Osteocyte (in vitro differentiated cells): Measurements from ENCODE around the gene BACH2. TPM values are rescaled to one million over a fixed set of nuclear protein-coding genes. Genes with fewer than 3 reads are reported as not detected.
"Not testable (repeated sequence)": the region's sequence is repeated elsewhere in the genome, so short reads cannot be mapped to it uniquely, and the experiment has no call there.

ENCODE experiments used
- DNase-seq: peaks from one replicate; pipeline ENCODE4 v3.0.0; 2021; ENCODE audit warnings: mixed read lengths; ENCODE audit not compliant: unreplicated experiment; ENCODE audit errors: extremely low spot score
- H3K27ac Mint-ChIP-seq: one replicate; pipeline ENCODE4 v1.8.0; 2021; ENCODE audit warnings: mild to moderate bottlenecking, mixed read lengths; ENCODE audit not compliant: unreplicated experiment
- H3K27me3 Mint-ChIP-seq: one replicate; pipeline ENCODE4 v1.8.0; 2021; ENCODE audit warnings: mixed read lengths; ENCODE audit not compliant: unreplicated experiment
- H3K36me3 Mint-ChIP-seq: one replicate; pipeline ENCODE4 v1.8.0; 2021; ENCODE audit warnings: mixed read lengths; ENCODE audit not compliant: unreplicated experiment
- H3K4me1 Mint-ChIP-seq: one replicate; pipeline ENCODE4 v1.8.0; 2021; ENCODE audit warnings: mixed read lengths; ENCODE audit not compliant: unreplicated experiment
- H3K4me3 Mint-ChIP-seq: one replicate; pipeline ENCODE4 v1.8.0; 2021; ENCODE audit warnings: mild to moderate bottlenecking, moderate library complexity, mixed read lengths; ENCODE audit not compliant: unreplicated experiment
- H3K9me3 Mint-ChIP-seq: one replicate; pipeline ENCODE4 v1.8.0; 2021; ENCODE audit warnings: mixed read lengths; ENCODE audit not compliant: unreplicated experiment
- CTCF ChIP-seq: fragments of 200-600 bp; sonication (generic); IDR thresholded peaks from 2 replicates; pipeline ENCODE4 v1.5.0; 2021; ENCODE audit warnings: antibody characterized with exemption, mild to moderate bottlenecking, moderate library complexity
- total RNA-seq: library from RNA; stranded (reverse); gene quantifications from 2 replicates; pipeline ENCODE4 v1.2.1, GENCODE V29; 2021

The BACH2 gene
- total RNA-seq, 1 donor from 2014 or later: 1.6 TPM

- H3K4me3 Mint-ChIP-seq: no peak overlapping the region
- peaks cover 42% of the 10 kb centered on the region for H3K27me3 Mint-ChIP-seq
- H3K27ac Mint-ChIP-seq: no peak overlapping the region
- H3K4me1 Mint-ChIP-seq: no peaks in the 10 kb centered on the region
- H3K9me3 Mint-ChIP-seq: no peaks in the 10 kb centered on the region
- DNase-seq: no peak
- TF ChIP-seq CTCF: no peak
- no peaks in the 10 kb centered on the region for H3K36me3 Mint-ChIP-seq
These were observed 324.6 kb downstream of the BACH2 start for GRCh38 chr6:89972025-89972381.

- peaks cover 43% of the 10 kb centered on the region for H3K27me3 Mint-ChIP-seq
- H3K36me3 Mint-ChIP-seq, H3K9me3 Mint-ChIP-seq, H3K4me3 Mint-ChIP-seq, DNase-seq, H3K27ac Mint-ChIP-seq, H3K4me1 Mint-ChIP-seq: not testable (repeated sequence)
These were observed 325.2 kb downstream of the BACH2 start for GRCh38 chr6:89971338-89972024.

GRCh38 chr6:89970609-89971337 is 325.9 kb downstream of the BACH2 start:
- DNase-seq: no peak

GRCh38 chr6:89970072-89970471 is 326.6 kb downstream of the BACH2 start:
- Mint-ChIP-seq H3K4me3 (no peak overlapping the region), H3K36me3 (no peaks in the 10 kb centered on the region), H3K27me3 (peaks cover 30% of the 10 kb centered on the region), H3K27ac (no peak overlapping the region), H3K9me3 (no peaks in the 10 kb centered on the region), H3K4me1 (no peaks in the 10 kb centered on the region)
- DNase-seq: no peak
- TF ChIP-seq CTCF: no peak

More at GRCh38 chr6:89970609-89971337, 325.9 kb downstream of the BACH2 start:
- no peaks in the 10 kb centered on the region for H3K4me1 Mint-ChIP-seq
- no peaks in the 10 kb centered on the region for H3K9me3 Mint-ChIP-seq
- no peaks in the 10 kb centered on the region for H3K36me3 Mint-ChIP-seq
- peak; percentile 76 for TF ChIP-seq CTCF
- no peak overlapping the region for H3K27ac Mint-ChIP-seq
- H3K27me3 Mint-ChIP-seq: peaks cover 36% of the 10 kb centered on the region
- no peak overlapping the region for H3K4me3 Mint-ChIP-seq

GRCh38 chr6:89966913-89967312 is 329.7 kb downstream of the BACH2 start:
- no peaks in the 10 kb centered on the region for H3K9me3 Mint-ChIP-seq
- H3K4me3 Mint-ChIP-seq: no peak overlapping the region

More at GRCh38 chr6:89966913-89967312, 329.7 kb downstream of the BACH2 start:
- no peak for TF ChIP-seq CTCF
- no peak for DNase-seq
- Mint-ChIP-seq H3K27ac (no peak overlapping the region), H3K36me3 (no peaks in the 10 kb centered on the region), H3K27me3 (peaks cover 33% of the 10 kb centered on the region), H3K4me1 (no peaks in the 10 kb centered on the region)
